NCI-H2196 treated with DMSO at 0.1 percent for 48 hours (cell line): ENCODE results near the gene CIB4.

Source experiments
- DNase-seq: peaks from one replicate; lab custom pipeline; 2025; ENCODE audit not compliant: unreplicated experiment; lab: John Stamatoyannopoulos, UW

CIB4 gene

GRCh38 chr2:26623541-26624495 is 17.3 kb downstream of the CIB4 start:
- no peak for DNase-seq

GRCh38 chr2:26621469-26622199 is 19.5 kb downstream of the CIB4 start:
- DNase-seq: no peak

- no peak for DNase-seq
These were observed 21.0 kb downstream of the CIB4 start for GRCh38 chr2:26620031-26620605.

GRCh38 chr2:26619521-26619951 is 21.6 kb downstream of the CIB4 start:
- DNase-seq: no peak

GRCh38 chr2:26619096-26619495 is 22.1 kb downstream of the CIB4 start:
- DNase-seq: no peak

GRCh38 chr2:26618611-26619010 is 22.6 kb downstream of the CIB4 start:
- DNase-seq: no peak

GRCh38 chr2:26617588-26618083 is 23.5 kb downstream of the CIB4 start:
- no peak for DNase-seq

GRCh38 chr2:26616706-26617587 is 24.2 kb downstream of the CIB4 start:
- no peak for DNase-seq

GRCh38 chr2:26615860-26616705 is 25.1 kb downstream of the CIB4 start:
- DNase-seq: no peak

GRCh38 chr2:26615336-26615859 is 25.8 kb downstream of the CIB4 start:
- no peak for DNase-seq

- DNase-seq: no peak
These were observed 26.7 kb downstream of the CIB4 start for GRCh38 chr2:26614216-26615138.

GRCh38 chr2:26613241-26614215 is 27.6 kb downstream of the CIB4 start:
- DNase-seq: no peak

GRCh38 chr2:26612522-26613240 is 28.5 kb downstream of the CIB4 start:
- no peak for DNase-seq

- DNase-seq: no peak
These were observed 29.1 kb downstream of the CIB4 start for GRCh38 chr2:26612034-26612433.

GRCh38 chr2:26610504-26611335 is 30.4 kb downstream of the CIB4 start:
- no peak for DNase-seq

- no peak for DNase-seq
These were observed 31.3 kb downstream of the CIB4 start for GRCh38 chr2:26609839-26610277.
